ENCODE measurements around the gene UROS. TPM values are rescaled to one million over a fixed set of nuclear protein-coding genes. Genes with fewer than 3 reads are reported as not detected.

Gene UROS
- total RNA-seq, 4 donors from 2014 or later: 54.4 to 74.3 (median 69.6) TPM

DNA sequence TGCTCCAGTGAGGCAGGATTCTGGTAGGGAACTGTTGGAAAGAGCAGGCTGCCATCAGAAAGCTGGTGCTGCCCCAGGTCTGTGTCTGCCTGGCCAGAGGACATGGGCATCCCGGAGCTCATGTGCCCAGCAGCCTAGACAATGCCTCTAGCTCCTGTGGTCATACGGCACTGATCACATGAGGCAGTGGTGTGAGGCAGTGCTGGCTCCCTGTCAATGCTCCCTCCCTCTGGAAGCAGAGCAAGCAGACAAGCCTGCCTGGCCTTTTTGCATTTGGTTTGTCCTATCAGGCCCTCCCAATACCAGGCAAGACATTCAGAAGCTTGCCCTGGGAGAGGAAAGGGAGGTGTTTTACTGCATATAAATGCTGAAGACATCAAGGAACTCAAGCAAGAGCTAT, 27.9 kb downstream of the UROS start:
- peaks cover 11 to 34% of the 10 kb centered on the region in 2 donors for H3K36me3 ChIP-seq
- TF ChIP-seq, protein P1, sequence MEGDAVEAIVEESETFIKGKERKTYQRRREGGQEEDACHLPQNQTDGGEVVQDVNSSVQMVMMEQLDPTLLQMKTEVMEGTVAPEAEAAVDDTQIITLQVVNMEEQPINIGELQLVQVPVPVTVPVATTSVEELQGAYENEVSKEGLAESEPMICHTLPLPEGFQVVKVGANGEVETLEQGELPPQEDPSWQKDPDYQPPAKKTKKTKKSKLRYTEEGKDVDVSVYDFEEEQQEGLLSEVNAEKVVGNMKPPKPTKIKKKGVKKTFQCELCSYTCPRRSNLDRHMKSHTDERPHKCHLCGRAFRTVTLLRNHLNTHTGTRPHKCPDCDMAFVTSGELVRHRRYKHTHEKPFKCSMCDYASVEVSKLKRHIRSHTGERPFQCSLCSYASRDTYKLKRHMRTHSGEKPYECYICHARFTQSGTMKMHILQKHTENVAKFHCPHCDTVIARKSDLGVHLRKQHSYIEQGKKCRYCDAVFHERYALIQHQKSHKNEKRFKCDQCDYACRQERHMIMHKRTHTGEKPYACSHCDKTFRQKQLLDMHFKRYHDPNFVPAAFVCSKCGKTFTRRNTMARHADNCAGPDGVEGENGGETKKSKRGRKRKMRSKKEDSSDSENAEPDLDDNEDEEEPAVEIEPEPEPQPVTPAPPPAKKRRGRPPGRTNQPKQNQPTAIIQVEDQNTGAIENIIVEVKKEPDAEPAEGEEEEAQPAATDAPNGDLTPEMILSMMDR (IDR thresholded peaks at IDR 0.05): no peak
- no peak for TF ChIP-seq POLR2A (IDR thresholded peaks at IDR 0.05)
- H3K27ac ChIP-seq: no peak overlapping the region
- H3K4me3 ChIP-seq (replicated peaks in 1 of 3): no peak overlapping the region
- no peaks in the 10 kb centered on the region for H3K9me3 ChIP-seq
- DNase-seq: no peak
- H3K4me1 ChIP-seq: no peaks in the 10 kb centered on the region
- no peaks in the 10 kb centered on the region for H3K27me3 ChIP-seq
- WGBS, 2 donors: 79 to 83% methylated on average over 1 to 2 of the region's 2 CpGs
- intact Hi-C loops (cut with DNase I): no loop called here

DNA sequence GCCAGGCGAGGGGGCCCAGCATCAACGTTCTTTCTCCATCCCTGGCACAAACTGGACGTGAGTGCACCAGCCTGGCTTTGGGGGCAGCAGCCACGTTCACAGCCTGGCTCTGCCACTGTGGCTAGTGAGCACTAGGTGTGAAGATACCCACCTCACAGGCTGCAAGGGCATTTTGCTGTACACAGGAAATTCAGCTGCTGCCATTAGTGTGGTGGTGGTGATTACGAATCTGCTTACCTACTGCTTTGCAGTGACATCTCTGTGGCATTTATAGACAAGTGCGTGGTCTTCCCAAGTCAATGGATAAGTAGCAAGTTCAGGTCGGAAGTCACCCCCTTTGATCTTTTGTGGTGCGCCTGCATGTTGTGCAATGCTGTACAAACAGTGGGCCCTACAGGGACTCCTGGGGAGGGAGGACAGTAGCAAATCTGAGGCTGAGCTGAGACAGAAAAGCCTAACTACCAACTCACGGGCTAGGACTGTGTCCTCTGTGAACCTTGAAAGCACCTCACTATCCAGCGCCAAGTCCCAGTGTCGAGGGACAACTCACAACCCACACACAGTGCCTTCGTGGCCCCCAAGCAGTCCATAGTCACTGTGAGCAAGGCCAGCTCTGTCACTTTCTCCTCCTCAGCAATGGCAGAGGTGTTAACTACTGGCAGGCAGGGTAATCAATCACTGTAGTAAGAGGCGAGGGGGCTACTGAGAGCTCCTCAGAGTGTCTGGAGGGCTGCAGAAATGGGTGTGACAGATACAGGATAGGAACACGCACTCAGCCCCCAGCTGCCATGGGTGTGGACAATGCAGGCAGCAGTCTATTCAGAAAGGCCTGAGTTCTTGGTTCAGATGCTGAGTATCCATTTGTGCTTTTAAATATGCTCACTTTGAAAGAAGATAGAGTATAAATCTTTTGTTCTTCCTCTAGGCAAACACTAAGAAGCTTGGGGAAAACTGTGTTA, 30.4 kb downstream of the UROS start:
- DNase-seq: no peak
- H3K36me3 ChIP-seq: peaks cover 11 to 28% of the 10 kb centered on the region in 2 donors
- WGBS, 2 donors: 93 to 94% methylated on average over 9 to 11 of the region's 14 CpGs

DNA sequence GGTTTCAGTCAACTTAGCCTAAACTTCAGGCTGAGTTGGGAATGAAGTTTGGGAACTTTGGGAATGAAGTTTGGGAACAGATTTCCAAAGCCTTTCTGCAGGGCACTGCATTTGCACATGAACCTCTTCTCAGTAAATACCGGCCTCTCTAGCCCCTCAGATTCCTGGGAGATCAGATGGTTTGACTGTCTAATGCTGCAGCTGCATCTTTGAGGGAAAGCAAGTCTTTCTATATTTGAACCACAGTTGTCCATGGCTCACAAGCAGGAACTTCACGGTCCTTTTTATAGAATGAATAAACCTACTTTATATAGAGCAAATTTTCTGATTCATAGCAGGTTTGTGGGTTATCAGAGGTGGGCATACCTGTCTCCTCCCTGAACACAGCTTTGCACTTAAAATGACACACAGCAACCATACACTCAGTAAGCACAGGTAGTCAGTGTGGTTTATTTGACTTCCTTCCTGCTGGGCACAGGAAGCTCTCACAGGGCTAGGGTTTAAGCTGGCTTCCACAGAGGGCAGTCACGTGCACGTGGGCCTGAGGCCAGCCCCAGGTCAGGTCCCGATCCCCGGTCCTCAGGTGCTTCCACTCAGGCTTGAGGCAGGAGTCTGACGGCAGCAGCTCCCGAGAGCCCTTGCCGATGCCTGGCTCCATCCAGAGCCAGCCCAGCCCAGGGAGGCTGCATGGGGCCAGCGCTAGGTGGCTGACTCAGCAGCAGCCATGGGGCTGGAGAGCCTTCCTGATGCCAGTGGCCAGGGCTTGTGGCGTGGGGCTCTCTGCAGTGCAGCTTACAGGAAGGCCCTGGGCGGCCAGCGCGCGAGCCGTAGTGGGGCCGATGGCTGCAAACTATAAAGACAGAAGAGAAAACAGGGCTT, 34.7 kb downstream of the UROS start:
- intact Hi-C loops (cut with DNase I): no loop called here
- Histone ChIP-seq H3K27me3 (no peaks in the 10 kb centered on the region), H3K36me3 (peaks cover 0 to 7% of the 10 kb centered on the region in 2 donors), H3K27ac (no peak overlapping the region), H3K4me3 (replicated peaks in 1 of 3) (no peak overlapping the region), H3K9me3 (no peaks in the 10 kb centered on the region), H3K4me1 (peaks cover 0 to 8% of the 10 kb centered on the region in 2 donors)
- TF ChIP-seq POLR2A (IDR thresholded peaks at IDR 0.05): no peak
- TF ChIP-seq, protein P1 (IDR thresholded peaks at IDR 0.05): no peak
- WGBS, 2 donors: 79 to 90% methylated on average over 8 to 17 of the region's 17 CpGs
- no peak for DNase-seq

More for the DNA sequence above, 30.4 kb downstream of the UROS start:
- no peak overlapping the region for H3K27ac ChIP-seq
- H3K4me3 ChIP-seq (replicated peaks in 1 of 3): no peak overlapping the region
- no peak for TF ChIP-seq POLR2A (IDR thresholded peaks at IDR 0.05)
- TF ChIP-seq, protein P1 (IDR thresholded peaks at IDR 0.05): no peak
- H3K4me1 ChIP-seq: no peaks in the 10 kb centered on the region
- no peaks in the 10 kb centered on the region for H3K27me3 ChIP-seq
- intact Hi-C loops (cut with DNase I): no loop called here
- H3K9me3 ChIP-seq: no peaks in the 10 kb centered on the region

DNA sequence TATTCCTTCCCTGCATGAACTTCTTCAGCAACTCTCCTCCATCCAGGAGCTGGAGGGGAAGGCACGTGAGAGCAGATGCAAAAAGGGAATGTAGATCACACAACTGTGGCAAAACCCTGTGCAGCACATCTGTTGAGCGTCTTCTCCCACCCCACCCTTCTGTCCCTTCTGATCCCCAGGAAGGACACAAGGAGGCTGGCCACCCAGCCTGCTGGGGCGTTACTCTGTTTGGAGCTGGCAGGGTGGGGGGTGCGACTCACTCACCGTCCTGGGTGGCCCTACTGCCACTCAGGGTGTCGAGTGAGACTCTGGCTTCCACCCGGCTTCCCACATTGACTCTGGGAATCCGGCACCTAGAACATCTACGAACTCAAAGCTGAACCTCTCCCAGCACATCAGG, 37.3 kb downstream of the UROS start:
- no peaks in the 10 kb centered on the region for H3K36me3 ChIP-seq
- WGBS, 2 donors: 73 to 82% methylated on average over 9 of the region's 9 CpGs

More for the DNA sequence above, 37.3 kb downstream of the UROS start:
- no peaks in the 10 kb centered on the region for H3K9me3 ChIP-seq
- H3K4me3 ChIP-seq (replicated peaks in 1 of 3): no peak overlapping the region
- intact Hi-C loops (cut with DNase I): no loop called here
- DNase-seq: no peak
- no peak overlapping the region for H3K27ac ChIP-seq
- TF ChIP-seq, protein P1 (IDR thresholded peaks at IDR 0.05): no peak
- no peak for TF ChIP-seq POLR2A (IDR thresholded peaks at IDR 0.05)
- H3K4me1 ChIP-seq: peaks cover 0 to 8% of the 10 kb centered on the region in 2 donors
- no peaks in the 10 kb centered on the region for H3K27me3 ChIP-seq

All from thyroid gland (tissue), 4 donors.